HepG2 (cell line): ENCODE results near the gene FHIP2A. TPM values are rescaled to one million over a fixed set of nuclear protein-coding genes. Genes with fewer than 3 reads are reported as not detected.

Experiments used
- ATAC-seq: fragments of 200-7000 bp; cut with Tn5 transposase; 3 replicates; pipeline ENCODE4 v1.9.1; 2020; ENCODE audit warnings: mild to moderate bottlenecking, moderate library complexity
- BruUV-seq: library from RNA; stranded (reverse); fragments of 400-500 nt; replicated peaks from 2 replicates; lab custom pipeline; 2021; lab: Mats Ljungman, UMichigan
- CTCF ChIA-PET: fragments of 300-600 bp; formaldehyde crosslinking; extraction: SDS; loops from one replicate; lab custom pipeline; 2021; ENCODE audit warnings: low total read pairs, inconsistent platforms, low intra/inter-chr PET ratio; lab: Yijun Ruan, JAX
- POLR2A ChIA-PET: fragments of 350-600 bp; sonication (Branson Sonifier 250); formaldehyde crosslinking; loops from one replicate; lab custom pipeline; 2020; ENCODE audit warnings: antibody characterized with exemption, inconsistent platforms; lab: Yijun Ruan, JAX
- DNase-seq: peaks from one replicate; pipeline ENCODE4 v3.0.0-alpha.2; 2015; ENCODE audit warnings: low spot score
- FAIRE-seq: peaks from 3 replicates; lab custom pipeline; 2011; peaks lifted over from hg19 to GRCh38; lab: Jason Lieb, UNC
- H2AFZ ChIP-seq: one replicate; pipeline ENCODE4 v1.6.1; 2011; ENCODE audit warnings: low read length, inconsistent platforms
- H3K27ac ChIP-seq: fragments of 300-600 bp; 3 replicates; pipeline ENCODE4 v1.8.0; 2011; ENCODE audit warnings: mixed run types, mild to moderate bottlenecking, mixed read lengths, low read length, inconsistent platforms; ENCODE audit not compliant: insufficient read depth; ENCODE audit errors: extremely low read length
- H3K27me3 ChIP-seq, 2 experiments: fragments of 200-600 bp in 1 of 2; 2 replicates in 1 of 2; 3 replicates in 1 of 2; pipeline versions ENCODE4 v1.6.0 to v1.8.0; 2011; ENCODE audit warnings: low read length in 2 of 2, mild to moderate bottlenecking in 2 of 2, moderate library complexity in 2 of 2, inconsistent platforms in 1 of 2; ENCODE audit not compliant: insufficient read depth in 2 of 2, control insufficient read depth in 1 of 2
- H3K36me3 ChIP-seq, 2 experiments: fragments of 200-600 bp in 1 of 2; replicated peaks in 1 of 2; 2 replicates in 1 of 2; 3 replicates in 1 of 2; pipeline versions ENCODE4 v1.5.1 to v1.8.0; 2011; ENCODE audit warnings: low read length in 2 of 2, inconsistent platforms in 1 of 2; ENCODE audit not compliant: insufficient read depth in 2 of 2, control insufficient read depth in 1 of 2
- H3K4me1 ChIP-seq: 2 replicates; pipeline ENCODE4 v1.5.1; 2012; ENCODE audit warnings: low read length, inconsistent platforms; ENCODE audit not compliant: insufficient read depth
- H3K4me2 ChIP-seq: 2 replicates; pipeline ENCODE4 v1.6.0; 2011; ENCODE audit warnings: low read depth, low read length, inconsistent platforms
- H3K4me3 ChIP-seq, 3 experiments: fragments of 200-600 bp in 1 of 3; sonication (generic), shearing (Covaris generic) in 1 of 3; replicated peaks in 1 of 3; 2 replicates each; pipeline ENCODE4 v1.5.1; 2011 to 2016; ENCODE audit warnings: low read length in 3 of 3, inconsistent platforms in 2 of 3, low read depth in 2 of 3, mild to moderate bottlenecking in 2 of 3, control low read depth in 1 of 3, mixed read lengths in 1 of 3; ENCODE audit not compliant: insufficient read depth in 1 of 3
- H3K79me2 ChIP-seq: one replicate; pipeline ENCODE4 v1.6.1; 2011; ENCODE audit warnings: low read length, inconsistent platforms; ENCODE audit not compliant: insufficient read depth
- H3K9ac ChIP-seq: 2 replicates; pipeline ENCODE4 v1.6.0; 2011; ENCODE audit warnings: mild to moderate bottlenecking, low read depth, low read length, inconsistent platforms; ENCODE audit not compliant: insufficient read depth
- H3K9me3 ChIP-seq: 2 replicates; pipeline ENCODE4 v1.5.1; 2012; ENCODE audit warnings: mild to moderate bottlenecking, low read length
- H4K20me1 ChIP-seq: 2 replicates; pipeline ENCODE4 v1.6.0; 2011; ENCODE audit warnings: inconsistent platforms, mild to moderate bottlenecking, low read length, moderate library complexity; ENCODE audit not compliant: insufficient read depth
- ATAD3A ChIP-seq: sonication (generic); formaldehyde crosslinking; IDR thresholded peaks from 2 replicates; pipeline ENCODE4 v1.4.0; 2020; ENCODE audit warnings: missing genetic modification reagents
- CREB1 ChIP-seq, 2 experiments: fragments of 450-650 bp in 1 of 2; IDR thresholded peaks; 2 replicates each; pipeline ENCODE4 v1.6.1; 2016 to 2017; ENCODE audit warnings: control low read depth in 1 of 2, mild to moderate bottlenecking in 1 of 2, missing compliant biosample characterization in 1 of 2, missing genetic modification characterization in 1 of 2
- CSRNP2 ChIP-seq: sonication (generic); formaldehyde crosslinking; conservative IDR thresholded peaks from 2 replicates; pipeline ENCODE4 v1.8.0; 2022; ENCODE audit warnings: low read depth, missing genetic modification reagents
- HOXD1 ChIP-seq: sonication (generic); formaldehyde crosslinking; IDR thresholded peaks from 2 replicates; pipeline ENCODE4 v1.5.0; 2020; ENCODE audit warnings: missing genetic modification reagents
- KIAA2018 ChIP-seq: sonication (generic); formaldehyde crosslinking; IDR thresholded peaks from 2 replicates; pipeline ENCODE4 v1.5.0; 2020; ENCODE audit warnings: mild to moderate bottlenecking, missing genetic modification reagents, borderline replicate concordance
- KLF16 ChIP-seq, 2 experiments: sonication (generic) in 1 of 2; formaldehyde crosslinking in 1 of 2; IDR thresholded peaks; 2 replicates each; pipeline versions ENCODE4 v1.6.1 to v1.8.0; 2016 to 2023; ENCODE audit warnings: missing genetic modification reagents in 2 of 2, missing compliant biosample characterization in 1 of 2
- SP140L ChIP-seq: sonication (generic); formaldehyde crosslinking; IDR thresholded peaks from 2 replicates; pipeline ENCODE4 v1.4.0; 2020; ENCODE audit warnings: missing genetic modification reagents, borderline replicate concordance
- TBX3 ChIP-seq: fragments of 450-650 bp; IDR thresholded peaks from 2 replicates; pipeline ENCODE4 v1.6.1; 2017; ENCODE audit warnings: antibody characterized with exemption, mild to moderate bottlenecking, inconsistent platforms, borderline replicate concordance
- ZNF496 ChIP-seq: sonication (generic); formaldehyde crosslinking; IDR thresholded peaks from 2 replicates; pipeline ENCODE4 v1.8.1; 2023; ENCODE audit warnings: mild to moderate bottlenecking, moderate library complexity, missing genetic modification reagents; ENCODE audit not compliant: insufficient replicate concordance
- ZNF703 ChIP-seq: sonication (generic); formaldehyde crosslinking; IDR thresholded peaks from 2 replicates; pipeline ENCODE4 v1.5.1; 2020; ENCODE audit warnings: missing genetic modification reagents, mild to moderate bottlenecking, moderate library complexity, borderline replicate concordance
- WGBS: methylation state at CpG from one replicate; pipeline ENCODE4 v1.1.6; 2017; ENCODE audit warnings: low lambda C conversion rate; 5-methylcytosine and 5-hydroxymethylcytosine counted together
- in situ Hi-C: cut with HindIII; loops from 2 replicates; pipeline ENCODE4 v1.10.0; 2017; ENCODE audit warnings: low pct_unique_long_range_greater_than_20kb; ENCODE audit not compliant: extremely low pct_ligation_motif_present
- intact Hi-C: fragments of 100-400 bp; cut with micrococcal nuclease; formaldehyde crosslinking; loops from one replicate; pipeline ENCODE4 v1.10.0; 2022; ENCODE audit not compliant: unreplicated experiment
- polyA plus RNA-seq, 8 experiments: library from polyadenylated mRNA; depleted of rRNA in 3 of 8; stranded (reverse) in 7 of 8; unstranded in 1 of 8; fragments of >200 nt; fragmentation: Illumina TruSeq in 4 of 8; extraction: Trizol in 4 of 8; gene quantifications; 2 replicates each; pipeline versions ENCODE4 v1.2.1 to v1.2.3, GENCODE V29; 2011 to 2016; ENCODE audit warnings: low read depth in 4 of 8, missing spikeins in 1 of 8, mixed read lengths in 1 of 8; ENCODE audit not compliant: insufficient read depth in 1 of 8
- total RNA-seq, 5 experiments: library from RNA; depleted of rRNA; stranded (reverse); fragments of >200 nt; fragmentation: Illumina TruSeq; extraction: Trizol; gene quantifications; 2 replicates each; pipeline ENCODE4 v1.2.3, GENCODE V29; 2016; ENCODE audit warnings: low read depth in 1 of 5

FHIP2A gene
- total and polyA plus RNA-seq, 2 of the 13 experiments (the other 11 are each of a cell fraction or from before 2014, with no cell fraction given), result 6.5 to 8.3 TPM

GRCh38 chr10:114800361-114800760 lies 21.2 kb upstream of the FHIP2A start:
- FAIRE-seq, result no peak
- intact Hi-C loops, result no loop called here
- WGBS, result 92% methylated on average over 1 of the region's 1 CpG

More at GRCh38 chr10:114800361-114800760, 21.2 kb upstream of the FHIP2A start:
- H3K9me3 ChIP-seq, result no peaks in the 10 kb centered on the region
- H3K4me3 ChIP-seq, result no peak overlapping the region
- in situ Hi-C loops, result no loop called here
- no peaks in the 10 kb centered on the region for H3K79me2 ChIP-seq
- no peak for DNase-seq
- no peak for ATAC-seq
- BruUV-seq, result no TSS peak
- no peaks in the 10 kb centered on the region for H4K20me1 ChIP-seq
- no peak overlapping the region for H3K4me2 ChIP-seq
- TF ChIP-seq KLF16 (CRISPR knock-in tag; IDR thresholded peaks at IDR 0.05) (no peak), KIAA2018 (CRISPR knock-in tag) (no peak), ZNF496 (CRISPR knock-in tag) (no peak), CSRNP2 (CRISPR knock-in tag) (no peak), TBX3 (no peak), HOXD1 (CRISPR knock-in tag) (no peak), CREB1 (IDR thresholded peaks at IDR 0.05) (no peak), CREB1 (CRISPR knock-in tag; IDR thresholded peaks at IDR 0.05) (no peak), ATAD3A (CRISPR knock-in tag) (no peak), SP140L (CRISPR knock-in tag) (no peak), ZNF703 (no peak)
- CTCF ChIA-PET, result no interaction called here
- no peak overlapping the region for H3K9ac ChIP-seq
- no peak overlapping the region for H2AFZ ChIP-seq
- H3K27me3 ChIP-seq, result no peaks in the 10 kb centered on the region
- H3K4me1 ChIP-seq, result no peaks in the 10 kb centered on the region
- no peak overlapping the region for H3K27ac ChIP-seq
- POLR2A ChIA-PET, result no interaction called here
- H3K36me3 ChIP-seq, result no peaks in the 10 kb centered on the region
